NT2/D1 (cell line): ENCODE data around the gene NADSYN1.

Source experiments
- DNase-seq: peaks from one replicate; pipeline ENCODE4 v3.0.0-alpha.2; 2011; ENCODE audit warnings: low read depth, low spot score
- H3K27me3 ChIP-seq: 2 replicates; pipeline ENCODE4 v1.6.0; 2011; ENCODE audit warnings: mild to moderate bottlenecking; ENCODE audit not compliant: insufficient read length, insufficient read depth
- H3K36me3 ChIP-seq: 2 replicates; pipeline ENCODE4 v1.6.1; 2011; ENCODE audit warnings: mild to moderate bottlenecking, low read length, mixed read lengths; ENCODE audit not compliant: insufficient read depth, insufficient read length
- H3K4me1 ChIP-seq: 2 replicates; pipeline ENCODE4 v1.5.1; 2011; ENCODE audit not compliant: insufficient read depth, insufficient read length
- H3K4me3 ChIP-seq: 2 replicates; pipeline ENCODE4 v1.5.1; 2011; ENCODE audit warnings: low read depth; ENCODE audit not compliant: insufficient read length
- H3K9ac ChIP-seq: 2 replicates; pipeline ENCODE4 v1.6.0; 2011; ENCODE audit warnings: low read depth; ENCODE audit not compliant: insufficient read length
- H3K9me3 ChIP-seq: 2 replicates; pipeline ENCODE4 v1.5.1; 2011; ENCODE audit warnings: mild to moderate bottlenecking, low read length; ENCODE audit not compliant: insufficient read depth
- SUZ12 ChIP-seq: IDR thresholded peaks from 2 replicates; pipeline ENCODE4 v1.6.1; 2011; ENCODE audit not compliant: insufficient read length, insufficient read depth; ENCODE audit errors: extremely low read depth
- YY1 ChIP-seq: IDR thresholded peaks from 2 replicates; pipeline ENCODE4 v1.6.1; 2011; ENCODE audit not compliant: insufficient read length, insufficient read depth
- ZNF274 ChIP-seq: IDR thresholded peaks from 2 replicates; pipeline ENCODE4 v1.6.1; 2011; ENCODE audit warnings: mild to moderate bottlenecking, low read depth, low read length

NADSYN1 gene

GRCh38 chr11:71456294-71456693 is 3.3 kb downstream of the NADSYN1 start:
- Histone ChIP-seq H3K4me3 (no peak overlapping the region), H3K4me1 (peaks cover 3% of the 10 kb centered on the region), H3K9me3 (no peaks in the 10 kb centered on the region), H3K27me3 (no peaks in the 10 kb centered on the region), H3K36me3 (peaks cover 65% of the 10 kb centered on the region), H3K9ac (no peak overlapping the region)
- no peak for TF ChIP-seq ZNF274
- no peak for DNase-seq

- no peaks in the 10 kb centered on the region for H3K27me3 ChIP-seq
- no peak overlapping the region for H3K4me3 ChIP-seq
- no peak overlapping the region for H3K9ac ChIP-seq
- no peak for DNase-seq
- no peaks in the 10 kb centered on the region for H3K9me3 ChIP-seq
- no peak for TF ChIP-seq ZNF274
- no peak for TF ChIP-seq YY1
- no peak for TF ChIP-seq SUZ12
- H3K36me3 ChIP-seq = peaks cover 66% of the 10 kb centered on the region
- peaks cover 3% of the 10 kb centered on the region for H3K4me1 ChIP-seq
These were observed 3.8 kb downstream of the NADSYN1 start for GRCh38 chr11:71456831-71457230.

- Histone ChIP-seq H3K4me1 (no peaks in the 10 kb centered on the region), H3K9ac (no peak overlapping the region), H3K4me3 (no peak overlapping the region), H3K36me3 (peaks cover 72% of the 10 kb centered on the region), H3K9me3 (no peaks in the 10 kb centered on the region), H3K27me3 (no peaks in the 10 kb centered on the region)
- TF ChIP-seq ZNF274 (no peak), SUZ12 (no peak), YY1 (no peak)
- no peak for DNase-seq
These were observed 5.4 kb downstream of the NADSYN1 start for GRCh38 chr11:71458146-71459070.

- H3K4me3 ChIP-seq = no peak overlapping the region
- DNase-seq = no peak
- peaks cover 78% of the 10 kb centered on the region for H3K36me3 ChIP-seq
- H3K4me1 ChIP-seq = no peaks in the 10 kb centered on the region
- no peak for TF ChIP-seq YY1
- no peak for TF ChIP-seq ZNF274
- no peak for TF ChIP-seq SUZ12
- H3K9ac ChIP-seq = no peak overlapping the region
- no peaks in the 10 kb centered on the region for H3K9me3 ChIP-seq
- H3K27me3 ChIP-seq = no peaks in the 10 kb centered on the region
These were observed 6.2 kb downstream of the NADSYN1 start for GRCh38 chr11:71459076-71459766.

GRCh38 chr11:71459767-71460320 is 6.8 kb downstream of the NADSYN1 start:
- Histone ChIP-seq H3K4me3 (no peak overlapping the region), H3K4me1 (no peaks in the 10 kb centered on the region), H3K9ac (no peak overlapping the region), H3K27me3 (no peaks in the 10 kb centered on the region), H3K9me3 (no peaks in the 10 kb centered on the region), H3K36me3 (peaks cover 74% of the 10 kb centered on the region)
- no peak for DNase-seq
- no peak for TF ChIP-seq ZNF274
- TF ChIP-seq YY1 = no peak
- TF ChIP-seq SUZ12 = no peak

- H3K9me3 ChIP-seq = no peaks in the 10 kb centered on the region
- TF ChIP-seq YY1 (no peak), ZNF274 (no peak), SUZ12 (no peak)
- peaks cover 65% of the 10 kb centered on the region for H3K36me3 ChIP-seq
These were observed 8.7 kb downstream of the NADSYN1 start for GRCh38 chr11:71461696-71462095.

GRCh38 chr11:71462726-71463125 is 9.7 kb downstream of the NADSYN1 start:
- Histone ChIP-seq H3K36me3 (peaks cover 67% of the 10 kb centered on the region), H3K9me3 (0 out of 2 replicates have a peak, but pooled peaks cover 2% of the 10 kb centered on the region), H3K27me3 (no peaks in the 10 kb centered on the region), H3K9ac (no peak overlapping the region), H3K4me3 (no peak overlapping the region), H3K4me1 (no peaks in the 10 kb centered on the region)
- DNase-seq = no peak
- no peak for TF ChIP-seq YY1
- no peak for TF ChIP-seq ZNF274
- no peak for TF ChIP-seq SUZ12

More at GRCh38 chr11:71461696-71462095, 8.7 kb downstream of the NADSYN1 start:
- no peak for DNase-seq
- Histone ChIP-seq H3K4me3 (no peak overlapping the region), H3K9ac (no peak overlapping the region), H3K4me1 (no peaks in the 10 kb centered on the region), H3K27me3 (no peaks in the 10 kb centered on the region)
